Endothelial cell of hepatic sinusoid (primary cell): ENCODE measurements around the gene MMP19.
"Not testable (repeated sequence)": the region's sequence is repeated elsewhere in the genome, so short reads cannot be mapped to it uniquely, and the experiment has no call there.

Experiments used
- in situ Hi-C: cut with HindIII; loops from 2 replicates; pipeline ENCODE4 v1.10.0; 2017; ENCODE audit warnings: low sequenced_read_pairs

MMP19 gene

GRCh38 chr12:55844961-55845360 lies 2.2 kb upstream of the MMP19 start:
- in situ Hi-C loops, result loop anchor here (5.0 kb wide), 2 partner anchors 37 to 82 kb away; partner anchors contain the start of gene PYM1

GRCh38 chr12:55843431-55843830 lies 695 bp upstream of the MMP19 start:
- in situ Hi-C loops, result loop anchor here (5.0 kb wide), 1 partner anchor 84 kb away; the partner anchor contains the start of gene PYM1

- in situ Hi-C loops, result loop anchor here (5.0 kb wide), 1 partner anchor 87 kb away; the partner anchor contains the start of gene PYM1
These were observed 2.0 kb downstream of the MMP19 start for GRCh38 chr12:55840581-55841351.

- in situ Hi-C loops, result loop anchor here (5.0 kb wide), 1 partner anchor 88 kb away; the partner anchor contains the start of gene PYM1
These were observed 3.2 kb downstream of the MMP19 start for GRCh38 chr12:55839345-55840140.

GRCh38 chr12:55838361-55838760 lies 4.4 kb downstream of the MMP19 start:
- in situ Hi-C loops, result no loop called here

- in situ Hi-C loops, result not testable (repeated sequence)
These were observed 8.3 kb downstream of the MMP19 start for GRCh38 chr12:55834400-55834799.

- in situ Hi-C loops, result no loop called here
These were observed 9.7 kb downstream of the MMP19 start for GRCh38 chr12:55833056-55833455.

GRCh38 chr12:55831447-55831815 lies 11.3 kb downstream of the MMP19 start:
- in situ Hi-C loops, result no loop called here

GRCh38 chr12:55830601-55831446 lies 11.9 kb downstream of the MMP19 start:
- in situ Hi-C loops, result no loop called here

- in situ Hi-C loops, result no loop called here
These were observed 12.7 kb downstream of the MMP19 start for GRCh38 chr12:55829967-55830600.

GRCh38 chr12:55828357-55828756 lies 14.4 kb downstream of the MMP19 start:
- in situ Hi-C loops, result no loop called here

GRCh38 chr12:55827806-55828205 lies 14.9 kb downstream of the MMP19 start:
- in situ Hi-C loops, result no loop called here

- in situ Hi-C loops, result no loop called here
These were observed 18.0 kb downstream of the MMP19 start for GRCh38 chr12:55824726-55825125.

- in situ Hi-C loops, result no loop called here
These were observed 19.3 kb downstream of the MMP19 start for GRCh38 chr12:55823419-55823818.

GRCh38 chr12:55822228-55822627 lies 20.5 kb downstream of the MMP19 start:
- in situ Hi-C loops, result no loop called here

- in situ Hi-C loops, result no loop called here
These were observed 22.1 kb downstream of the MMP19 start for GRCh38 chr12:55820679-55821078.

- in situ Hi-C loops, result loop anchor here (5.0 kb wide), 1 partner anchor 113 kb away; the partner anchor contains the start of gene DGKA
These were observed 23.9 kb downstream of the MMP19 start for GRCh38 chr12:55818886-55819285.

GRCh38 chr12:55818140-55818728 lies 24.5 kb downstream of the MMP19 start:
- in situ Hi-C loops, result loop anchor here (5.0 kb wide), 1 partner anchor 114 kb away; the partner anchor contains the start of gene DGKA

GRCh38 chr12:55817345-55818139 lies 25.2 kb downstream of the MMP19 start, which contains the start of the genes ORMDL2 and SARNP:
TSS of gene ORMDL2 (plus strand) at chr12:55818041. CDS start at chr12:55819000, 959 bp downstream.
TSS of gene SARNP (minus strand) at chr12:55817724. CDS start at chr12:55817701, 23 bp downstream.
- in situ Hi-C loops, result loop anchor here (5.0 kb wide), 1 partner anchor 115 kb away; the partner anchor contains the start of gene DGKA
